DOHH2 (cell line): ENCODE data around the gene KLF8.

Experiments used
- EZH2phosphoT487 ChIP-seq: fragments of 200-600 bp; sonication (generic); IDR thresholded peaks from 2 replicates; pipeline ENCODE4 v1.6.1; 2017; ENCODE audit warnings: borderline replicate concordance, mild to moderate bottlenecking, antibody characterized with exemption, low read length, moderate library complexity, mixed read lengths
- TF ChIP-seq, protein P1 (sequence below): fragments of 200-600 bp; sonication (generic); IDR thresholded peaks from one replicate; pipeline ENCODE4 v1.5.1; 2014; ENCODE audit warnings: antibody characterized with exemption, mild to moderate bottlenecking, low read depth, low read length; ENCODE audit not compliant: poor library complexity, severe bottlenecking

GRCh38 chrX:56211701-56212100, 20.5 kb upstream of the KLF8 start:
- TF ChIP-seq, protein P1, sequence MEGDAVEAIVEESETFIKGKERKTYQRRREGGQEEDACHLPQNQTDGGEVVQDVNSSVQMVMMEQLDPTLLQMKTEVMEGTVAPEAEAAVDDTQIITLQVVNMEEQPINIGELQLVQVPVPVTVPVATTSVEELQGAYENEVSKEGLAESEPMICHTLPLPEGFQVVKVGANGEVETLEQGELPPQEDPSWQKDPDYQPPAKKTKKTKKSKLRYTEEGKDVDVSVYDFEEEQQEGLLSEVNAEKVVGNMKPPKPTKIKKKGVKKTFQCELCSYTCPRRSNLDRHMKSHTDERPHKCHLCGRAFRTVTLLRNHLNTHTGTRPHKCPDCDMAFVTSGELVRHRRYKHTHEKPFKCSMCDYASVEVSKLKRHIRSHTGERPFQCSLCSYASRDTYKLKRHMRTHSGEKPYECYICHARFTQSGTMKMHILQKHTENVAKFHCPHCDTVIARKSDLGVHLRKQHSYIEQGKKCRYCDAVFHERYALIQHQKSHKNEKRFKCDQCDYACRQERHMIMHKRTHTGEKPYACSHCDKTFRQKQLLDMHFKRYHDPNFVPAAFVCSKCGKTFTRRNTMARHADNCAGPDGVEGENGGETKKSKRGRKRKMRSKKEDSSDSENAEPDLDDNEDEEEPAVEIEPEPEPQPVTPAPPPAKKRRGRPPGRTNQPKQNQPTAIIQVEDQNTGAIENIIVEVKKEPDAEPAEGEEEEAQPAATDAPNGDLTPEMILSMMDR, result no peak
- TF ChIP-seq EZH2phosphoT487, result no peak
